HG02938 (cell line): ENCODE data around the gene CISD2.
"Not testable (repeated sequence)": the region's sequence is repeated elsewhere in the genome, so short reads cannot be mapped to it uniquely, and the experiment has no call there.

Source experiments
- ATAC-seq: cut with Tn5 transposase; IDR thresholded peaks from one replicate; pipeline ENCODE4 v1.9.1; 2021; ENCODE audit warnings: mild to moderate bottlenecking, moderate library complexity; ENCODE audit not compliant: unreplicated experiment

CISD2 gene

GRCh38 chr4:102868781-102869568, at the start of gene CISD2:
Gene CISD2 (plus strand): TSS chr4:102868992. CDS start chr4:102869085, 93 bp downstream.
- ATAC-seq, result peak; percentile 82

- not testable (repeated sequence) for ATAC-seq
Observed at GRCh38 chr4:102819100-102819499, 49.7 kb upstream of the CISD2 start.

GRCh38 chr4:102819588-102820365, 49.0 kb upstream of the CISD2 start:
- ATAC-seq, result no peak

GRCh38 chr4:102823464-102823863, 45.3 kb upstream of the CISD2 start:
- ATAC-seq, result no peak

- no peak for ATAC-seq
Observed at GRCh38 chr4:102823897-102824296, 44.9 kb upstream of the CISD2 start.

- no peak for ATAC-seq
Observed at GRCh38 chr4:102824398-102824797, 44.4 kb upstream of the CISD2 start.

GRCh38 chr4:102825261-102826091, 43.3 kb upstream of the CISD2 start:
- ATAC-seq, result no peak

- no peak for ATAC-seq
Observed at GRCh38 chr4:102826105-102826889, 42.5 kb upstream of the CISD2 start.

GRCh38 chr4:102826890-102827673, 41.7 kb upstream of the CISD2 start, which contains the start of gene UBE2D3:
Gene UBE2D3 (minus strand): TSS chr4:102827551. CDS start chr4:102826508, 1,043 bp downstream.
- peak; percentile 23 for ATAC-seq

- peak; percentile 83 for ATAC-seq
Observed at GRCh38 chr4:102827674-102828496, 40.9 kb upstream of the CISD2 start.

GRCh38 chr4:102828497-102828808, 40.3 kb upstream of the CISD2 start:
- ATAC-seq, result no peak

- ATAC-seq, result no peak
Observed at GRCh38 chr4:102829803-102830202, 39.0 kb upstream of the CISD2 start.

- ATAC-seq, result no peak
Observed at GRCh38 chr4:102832105-102832504, 36.7 kb upstream of the CISD2 start.

GRCh38 chr4:102832667-102833066, 36.1 kb upstream of the CISD2 start:
- ATAC-seq, result no peak

GRCh38 chr4:102836596-102836995, 32.2 kb upstream of the CISD2 start:
- ATAC-seq, result no peak

- no peak for ATAC-seq
Observed at GRCh38 chr4:102842367-102842766, 26.4 kb upstream of the CISD2 start.

- ATAC-seq, result no peak
Observed at GRCh38 chr4:102843273-102843672, 25.5 kb upstream of the CISD2 start.

GRCh38 chr4:102843938-102844337, 24.9 kb upstream of the CISD2 start:
- ATAC-seq, result no peak

GRCh38 chr4:102847687-102848086, 21.1 kb upstream of the CISD2 start:
- ATAC-seq, result no peak
